WTC11 (cell line): Measurements from ENCODE around the gene CPSF4. TPM values are rescaled to one million over a fixed set of nuclear protein-coding genes. Genes with fewer than 3 reads are reported as not detected.

Experiments
- ATAC-seq: fragments of 200-7000 bp; cut with Tn5 transposase; 2 replicates; pipeline ENCODE4 v1.10.0; 2021; ENCODE audit warnings: mild to moderate bottlenecking, moderate library complexity
- CTCF ChIA-PET: fragments of 300-600 bp; sonication (Branson Sonifier 250); formaldehyde crosslinking; loops from one replicate; lab custom pipeline; 2021; ENCODE audit warnings: antibody characterized with exemption; lab: Charles Lee
- POLR2A ChIA-PET: fragments of 350-600 bp; sonication (Branson Sonifier 250); formaldehyde crosslinking; loops from one replicate; lab custom pipeline; 2021; ENCODE audit warnings: antibody characterized with exemption; lab: Charles Lee
- DNase-seq: peaks from one replicate; pipeline ENCODE4 v3.0.0; 2021; ENCODE audit warnings: low spot score
- H3K27ac Mint-ChIP-seq: 2 replicates; pipeline ENCODE4 v1.8.0; 2021; ENCODE audit warnings: mixed read lengths
- H3K27me3 Mint-ChIP-seq: 2 replicates; pipeline ENCODE4 v1.8.0; 2021; ENCODE audit warnings: low read depth, mild to moderate bottlenecking, moderate library complexity, mixed read lengths
- H3K36me3 Mint-ChIP-seq: 2 replicates; pipeline ENCODE4 v1.8.0; 2021; ENCODE audit warnings: mixed read lengths
- H3K4me1 Mint-ChIP-seq: 2 replicates; pipeline ENCODE4 v1.8.0; 2022; ENCODE audit warnings: mixed read lengths
- H3K4me3 Mint-ChIP-seq: 2 replicates; pipeline ENCODE4 v1.8.0; 2021; ENCODE audit warnings: mild to moderate bottlenecking, moderate library complexity, mixed read lengths
- H3K9me3 Mint-ChIP-seq: 2 replicates; pipeline ENCODE4 v1.8.0; 2021; ENCODE audit warnings: mixed read lengths
- EMX1 ChIP-seq: fragments of 250-450 bp; sonication (Bioruptor Pico); IDR thresholded peaks from 2 replicates; pipeline ENCODE4 v1.8.0; 2021; ENCODE audit warnings: mild to moderate bottlenecking
- GTF2I ChIP-seq: fragments of 250-450 bp; sonication (Bioruptor Pico); conservative IDR thresholded peaks from 2 replicates; pipeline ENCODE4 v1.4.0; 2021; ENCODE audit warnings: mild to moderate bottlenecking
- HMGA2 ChIP-seq: fragments of 250-450 bp; sonication (Bioruptor Pico); IDR thresholded peaks from 2 replicates; pipeline ENCODE4 v1.4.0; 2021; ENCODE audit warnings: mild to moderate bottlenecking, moderate library complexity
- IRF2 ChIP-seq: sonication (generic); formaldehyde crosslinking; IDR thresholded peaks from 2 replicates; pipeline ENCODE4 v1.8.0; 2022; ENCODE audit warnings: low read depth, missing genetic modification reagents, borderline replicate concordance
- MXD4 ChIP-seq: fragments of 250-450 bp; sonication (Bioruptor Pico); IDR thresholded peaks from 2 replicates; pipeline ENCODE4 v1.8.0; 2021; ENCODE audit warnings: mild to moderate bottlenecking, moderate library complexity, borderline replicate concordance
- MYBL2 ChIP-seq: sonication (generic); formaldehyde crosslinking; IDR thresholded peaks from 2 replicates; pipeline ENCODE4 v1.8.1; 2023; ENCODE audit warnings: mild to moderate bottlenecking, moderate library complexity, missing genetic modification reagents
- NR1H2 ChIP-seq: sonication (generic); formaldehyde crosslinking; IDR thresholded peaks from 2 replicates; pipeline ENCODE4 v1.9.0; 2021; ENCODE audit warnings: mild to moderate bottlenecking, moderate library complexity, missing genetic modification reagents
- NR2C2 ChIP-seq: sonication (generic); formaldehyde crosslinking; IDR thresholded peaks from 2 replicates; pipeline ENCODE4 v1.8.0; 2022; ENCODE audit warnings: mild to moderate bottlenecking, missing genetic modification reagents
- TEAD1 ChIP-seq: sonication (generic); formaldehyde crosslinking; IDR thresholded peaks from 2 replicates; pipeline ENCODE4 v1.8.0; 2022; ENCODE audit warnings: mild to moderate bottlenecking, missing genetic modification reagents
- ZNF138 ChIP-seq: sonication (generic); formaldehyde crosslinking; conservative IDR thresholded peaks from 2 replicates; pipeline ENCODE4 v1.8.1; 2022; ENCODE audit warnings: mild to moderate bottlenecking, moderate library complexity, missing genetic modification reagents
- ZNF317 ChIP-seq: sonication (generic); formaldehyde crosslinking; IDR thresholded peaks from 2 replicates; pipeline ENCODE4 v1.8.1; 2023; ENCODE audit warnings: low read depth, mild to moderate bottlenecking, moderate library complexity, missing genetic modification reagents, borderline replicate concordance
- ZNF416 ChIP-seq: fragments of 250-450 bp; sonication (Bioruptor Pico); IDR thresholded peaks from 2 replicates; pipeline ENCODE4 v1.9.0; 2021; ENCODE audit warnings: mild to moderate bottlenecking, inconsistent platforms
- total RNA-seq: library from RNA; stranded (reverse); gene quantifications from 3 replicates; pipeline ENCODE4 v1.2.3, GENCODE V29; 2021
- TF ChIP-seq, protein P1 (sequence below): fragments of 250-450 bp; sonication (Bioruptor Pico); conservative IDR thresholded peaks from 2 replicates; pipeline ENCODE4 v1.9.0; 2021; ENCODE audit warnings: mild to moderate bottlenecking
- TF ChIP-seq, protein P2 (sequence below): sonication (generic); formaldehyde crosslinking; IDR thresholded peaks from 2 replicates; pipeline ENCODE4 v1.8.1; 2022; ENCODE audit warnings: mild to moderate bottlenecking, missing genetic modification reagents, moderate library complexity, borderline replicate concordance
- TF ChIP-seq, protein P3 (sequence below): sonication (generic); formaldehyde crosslinking; IDR thresholded peaks from 2 replicates; pipeline ENCODE4 v1.8.0; 2023; ENCODE audit warnings: mild to moderate bottlenecking, missing genetic modification reagents
- TF ChIP-seq, protein P4 (sequence below): sonication (generic); formaldehyde crosslinking; IDR thresholded peaks from 2 replicates; pipeline ENCODE4 v1.8.1; 2023; ENCODE audit warnings: mild to moderate bottlenecking, missing genetic modification reagents
- TF ChIP-seq, protein P5 (sequence below): fragments of 250-450 bp; sonication (Bioruptor Pico); IDR thresholded peaks from 2 replicates; pipeline ENCODE4 v1.9.0; 2021; ENCODE audit warnings: mild to moderate bottlenecking
- TF ChIP-seq, protein P6 (sequence below): sonication (generic); formaldehyde crosslinking; IDR thresholded peaks from 2 replicates; pipeline ENCODE4 v1.8.0; 2022; ENCODE audit warnings: mild to moderate bottlenecking, missing genetic modification reagents
- TF ChIP-seq, protein P7 (sequence below): fragments of 250-450 bp; sonication (Bioruptor Pico); IDR thresholded peaks from 2 replicates; pipeline ENCODE4 v1.9.0; 2021; ENCODE audit warnings: moderate library complexity, mild to moderate bottlenecking, inconsistent platforms, borderline replicate concordance
- TF ChIP-seq, protein P8 (sequence below): sonication (generic); formaldehyde crosslinking; IDR thresholded peaks from 2 replicates; pipeline ENCODE4 v1.8.1; 2022; ENCODE audit warnings: low read depth, mild to moderate bottlenecking, moderate library complexity, missing genetic modification reagents, borderline replicate concordance

CPSF4 gene
- total RNA-seq, 1 experiment from 2014 or later, result 109 TPM

DNA sequence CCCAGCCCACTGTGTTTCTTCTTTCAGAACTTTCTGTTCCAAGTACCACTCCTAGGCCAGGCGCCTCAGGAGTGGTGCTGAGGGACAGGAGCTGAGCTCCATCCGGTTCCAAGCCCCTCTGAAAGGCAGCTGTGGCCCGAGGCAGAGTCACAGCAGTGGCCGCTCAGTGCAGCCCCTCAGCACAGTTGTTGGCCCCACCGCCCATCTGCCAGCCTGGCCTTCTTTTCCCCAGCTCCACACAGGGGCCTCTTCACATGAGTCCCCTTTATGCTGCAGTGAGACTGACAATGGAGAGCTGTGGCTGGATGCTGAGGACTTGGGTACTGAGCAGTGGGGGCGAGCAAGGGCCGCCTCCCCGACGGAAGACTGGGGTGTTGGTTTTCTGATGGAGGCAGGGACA is 20.5 kb upstream of the CPSF4 start (continued):
- TF ChIP-seq, protein P1, sequence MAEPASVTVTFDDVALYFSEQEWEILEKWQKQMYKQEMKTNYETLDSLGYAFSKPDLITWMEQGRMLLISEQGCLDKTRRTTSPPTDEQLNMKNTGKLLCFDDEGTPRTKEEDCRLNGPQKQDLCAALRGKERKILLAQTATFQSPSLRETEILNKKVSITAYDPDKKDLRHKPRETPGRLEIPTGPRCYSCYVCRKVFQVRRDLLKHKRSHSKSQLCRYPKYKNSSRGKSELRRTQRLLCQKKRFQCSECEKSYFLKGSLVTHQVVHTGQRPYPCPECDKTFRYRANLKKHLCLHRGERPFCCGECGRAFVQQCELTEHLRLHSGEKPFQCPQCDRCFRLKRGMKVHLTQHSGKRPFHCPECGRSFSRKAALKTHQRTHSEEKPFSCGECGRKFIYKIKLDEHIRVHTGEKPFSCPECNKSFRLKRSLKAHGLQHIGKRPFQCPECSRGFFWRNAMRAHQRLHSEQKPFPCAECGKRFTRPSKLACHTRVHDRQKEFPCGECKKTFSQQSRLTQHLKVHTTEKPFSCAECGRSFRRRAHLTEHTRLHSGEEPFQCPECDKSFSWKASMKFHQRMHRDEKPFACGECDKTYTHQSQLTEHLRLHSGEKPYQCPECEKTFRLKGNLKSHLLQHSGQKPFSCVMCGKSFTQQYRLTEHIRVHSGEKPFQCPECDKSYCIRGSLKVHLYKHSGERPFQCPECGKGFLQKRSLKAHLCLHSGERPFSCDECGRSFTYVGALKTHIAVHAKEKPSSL (CRISPR knock-in tag), result no peak
- TF ChIP-seq GTF2I (no peak), TEAD1 (CRISPR knock-in tag) (no peak), EMX1 (CRISPR knock-in tag) (no peak)
- TF ChIP-seq, protein P2, sequence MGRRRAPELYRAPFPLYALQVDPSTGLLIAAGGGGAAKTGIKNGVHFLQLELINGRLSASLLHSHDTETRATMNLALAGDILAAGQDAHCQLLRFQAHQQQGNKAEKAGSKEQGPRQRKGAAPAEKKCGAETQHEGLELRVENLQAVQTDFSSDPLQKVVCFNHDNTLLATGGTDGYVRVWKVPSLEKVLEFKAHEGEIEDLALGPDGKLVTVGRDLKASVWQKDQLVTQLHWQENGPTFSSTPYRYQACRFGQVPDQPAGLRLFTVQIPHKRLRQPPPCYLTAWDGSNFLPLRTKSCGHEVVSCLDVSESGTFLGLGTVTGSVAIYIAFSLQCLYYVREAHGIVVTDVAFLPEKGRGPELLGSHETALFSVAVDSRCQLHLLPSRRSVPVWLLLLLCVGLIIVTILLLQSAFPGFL (CRISPR knock-in tag), result no peak

DNA sequence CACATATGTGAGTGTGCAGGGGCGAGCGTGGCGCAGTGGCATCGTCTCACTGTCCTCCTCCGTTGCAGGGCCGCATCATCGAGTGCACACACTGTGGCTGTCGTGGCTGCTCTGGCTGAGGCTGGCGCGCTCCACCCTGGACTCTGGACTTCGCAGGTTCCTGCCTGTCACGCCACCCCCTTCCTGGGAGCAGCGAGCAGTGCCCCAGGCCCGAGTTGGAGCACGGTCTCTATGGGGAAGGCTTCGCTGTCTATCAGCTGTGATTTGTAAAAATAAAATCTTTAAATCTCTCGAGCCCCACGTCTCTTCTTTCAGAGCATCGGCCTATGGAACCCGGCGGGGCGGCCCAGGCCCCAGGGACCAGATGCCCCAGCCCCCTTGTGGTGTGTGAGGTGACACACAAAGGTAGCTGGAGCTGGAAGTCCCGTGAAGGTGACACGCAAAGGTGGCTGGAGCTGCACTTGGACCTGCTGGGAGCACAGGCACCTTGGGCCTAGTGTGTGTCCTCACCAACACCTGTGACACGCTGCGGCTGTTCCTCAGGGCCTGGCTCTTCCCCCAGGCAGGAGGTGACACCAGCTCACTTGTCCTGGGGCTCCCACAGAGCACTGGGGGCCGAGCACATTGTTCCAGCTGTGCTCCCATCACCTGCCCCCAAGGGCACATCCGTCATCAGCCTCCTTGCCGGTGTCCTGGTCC is 19.3 kb upstream of the CPSF4 start:
- no peak overlapping the region for H3K4me3 Mint-ChIP-seq
- peaks cover 71% of the 10 kb centered on the region for H3K36me3 Mint-ChIP-seq
- H3K9me3 Mint-ChIP-seq, result peaks cover 7% of the 10 kb centered on the region
- CTCF ChIA-PET, result interaction anchor here (0.9 kb wide), 1 partner anchor 10 kb away, joined by 3 read pairs; no protein-coding TSS in a partner anchor
- POLR2A ChIA-PET, result interaction anchor here (1.0 kb wide), 1 partner anchor 11 kb away, joined by 4 read pairs; the partner anchor contains the start of genes BUD31 and PDAP1
- no peak for ATAC-seq
- H3K27me3 Mint-ChIP-seq, result no peaks in the 10 kb centered on the region; the same call in 1 of the 2 replicates
- H3K27ac Mint-ChIP-seq, result no peak overlapping the region
- no peak for DNase-seq
- peaks cover 9% of the 10 kb centered on the region for H3K4me1 Mint-ChIP-seq
- no peak for TF ChIP-seq ZNF416 (CRISPR knock-in tag)
- TF ChIP-seq, protein P3, sequence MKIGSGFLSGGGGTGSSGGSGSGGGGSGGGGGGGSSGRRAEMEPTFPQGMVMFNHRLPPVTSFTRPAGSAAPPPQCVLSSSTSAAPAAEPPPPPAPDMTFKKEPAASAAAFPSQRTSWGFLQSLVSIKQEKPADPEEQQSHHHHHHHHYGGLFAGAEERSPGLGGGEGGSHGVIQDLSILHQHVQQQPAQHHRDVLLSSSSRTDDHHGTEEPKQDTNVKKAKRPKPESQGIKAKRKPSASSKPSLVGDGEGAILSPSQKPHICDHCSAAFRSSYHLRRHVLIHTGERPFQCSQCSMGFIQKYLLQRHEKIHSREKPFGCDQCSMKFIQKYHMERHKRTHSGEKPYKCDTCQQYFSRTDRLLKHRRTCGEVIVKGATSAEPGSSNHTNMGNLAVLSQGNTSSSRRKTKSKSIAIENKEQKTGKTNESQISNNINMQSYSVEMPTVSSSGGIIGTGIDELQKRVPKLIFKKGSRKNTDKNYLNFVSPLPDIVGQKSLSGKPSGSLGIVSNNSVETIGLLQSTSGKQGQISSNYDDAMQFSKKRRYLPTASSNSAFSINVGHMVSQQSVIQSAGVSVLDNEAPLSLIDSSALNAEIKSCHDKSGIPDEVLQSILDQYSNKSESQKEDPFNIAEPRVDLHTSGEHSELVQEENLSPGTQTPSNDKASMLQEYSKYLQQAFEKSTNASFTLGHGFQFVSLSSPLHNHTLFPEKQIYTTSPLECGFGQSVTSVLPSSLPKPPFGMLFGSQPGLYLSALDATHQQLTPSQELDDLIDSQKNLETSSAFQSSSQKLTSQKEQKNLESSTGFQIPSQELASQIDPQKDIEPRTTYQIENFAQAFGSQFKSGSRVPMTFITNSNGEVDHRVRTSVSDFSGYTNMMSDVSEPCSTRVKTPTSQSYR (CRISPR knock-in tag), result no peak
- no peak for TF ChIP-seq ZNF138
- TF ChIP-seq, protein P4, sequence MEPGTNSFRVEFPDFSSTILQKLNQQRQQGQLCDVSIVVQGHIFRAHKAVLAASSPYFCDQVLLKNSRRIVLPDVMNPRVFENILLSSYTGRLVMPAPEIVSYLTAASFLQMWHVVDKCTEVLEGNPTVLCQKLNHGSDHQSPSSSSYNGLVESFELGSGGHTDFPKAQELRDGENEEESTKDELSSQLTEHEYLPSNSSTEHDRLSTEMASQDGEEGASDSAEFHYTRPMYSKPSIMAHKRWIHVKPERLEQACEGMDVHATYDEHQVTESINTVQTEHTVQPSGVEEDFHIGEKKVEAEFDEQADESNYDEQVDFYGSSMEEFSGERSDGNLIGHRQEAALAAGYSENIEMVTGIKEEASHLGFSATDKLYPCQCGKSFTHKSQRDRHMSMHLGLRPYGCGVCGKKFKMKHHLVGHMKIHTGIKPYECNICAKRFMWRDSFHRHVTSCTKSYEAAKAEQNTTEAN (CRISPR knock-in tag), result no peak
- TF ChIP-seq IRF2 (CRISPR knock-in tag), result no peak
- TF ChIP-seq, protein P5, sequence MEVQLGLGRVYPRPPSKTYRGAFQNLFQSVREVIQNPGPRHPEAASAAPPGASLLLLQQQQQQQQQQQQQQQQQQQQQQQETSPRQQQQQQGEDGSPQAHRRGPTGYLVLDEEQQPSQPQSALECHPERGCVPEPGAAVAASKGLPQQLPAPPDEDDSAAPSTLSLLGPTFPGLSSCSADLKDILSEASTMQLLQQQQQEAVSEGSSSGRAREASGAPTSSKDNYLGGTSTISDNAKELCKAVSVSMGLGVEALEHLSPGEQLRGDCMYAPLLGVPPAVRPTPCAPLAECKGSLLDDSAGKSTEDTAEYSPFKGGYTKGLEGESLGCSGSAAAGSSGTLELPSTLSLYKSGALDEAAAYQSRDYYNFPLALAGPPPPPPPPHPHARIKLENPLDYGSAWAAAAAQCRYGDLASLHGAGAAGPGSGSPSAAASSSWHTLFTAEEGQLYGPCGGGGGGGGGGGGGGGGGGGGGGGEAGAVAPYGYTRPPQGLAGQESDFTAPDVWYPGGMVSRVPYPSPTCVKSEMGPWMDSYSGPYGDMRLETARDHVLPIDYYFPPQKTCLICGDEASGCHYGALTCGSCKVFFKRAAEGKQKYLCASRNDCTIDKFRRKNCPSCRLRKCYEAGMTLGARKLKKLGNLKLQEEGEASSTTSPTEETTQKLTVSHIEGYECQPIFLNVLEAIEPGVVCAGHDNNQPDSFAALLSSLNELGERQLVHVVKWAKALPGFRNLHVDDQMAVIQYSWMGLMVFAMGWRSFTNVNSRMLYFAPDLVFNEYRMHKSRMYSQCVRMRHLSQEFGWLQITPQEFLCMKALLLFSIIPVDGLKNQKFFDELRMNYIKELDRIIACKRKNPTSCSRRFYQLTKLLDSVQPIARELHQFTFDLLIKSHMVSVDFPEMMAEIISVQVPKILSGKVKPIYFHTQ (CRISPR knock-in tag), result no peak
- no peak for TF ChIP-seq MYBL2 (CRISPR knock-in tag)
- TF ChIP-seq NR2C2, result no peak
- TF ChIP-seq, protein P6, sequence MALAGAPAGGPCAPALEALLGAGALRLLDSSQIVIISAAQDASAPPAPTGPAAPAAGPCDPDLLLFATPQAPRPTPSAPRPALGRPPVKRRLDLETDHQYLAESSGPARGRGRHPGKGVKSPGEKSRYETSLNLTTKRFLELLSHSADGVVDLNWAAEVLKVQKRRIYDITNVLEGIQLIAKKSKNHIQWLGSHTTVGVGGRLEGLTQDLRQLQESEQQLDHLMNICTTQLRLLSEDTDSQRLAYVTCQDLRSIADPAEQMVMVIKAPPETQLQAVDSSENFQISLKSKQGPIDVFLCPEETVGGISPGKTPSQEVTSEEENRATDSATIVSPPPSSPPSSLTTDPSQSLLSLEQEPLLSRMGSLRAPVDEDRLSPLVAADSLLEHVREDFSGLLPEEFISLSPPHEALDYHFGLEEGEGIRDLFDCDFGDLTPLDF (CRISPR knock-in tag), result no peak
- TF ChIP-seq NR1H2, result no peak
- TF ChIP-seq, protein P7, sequence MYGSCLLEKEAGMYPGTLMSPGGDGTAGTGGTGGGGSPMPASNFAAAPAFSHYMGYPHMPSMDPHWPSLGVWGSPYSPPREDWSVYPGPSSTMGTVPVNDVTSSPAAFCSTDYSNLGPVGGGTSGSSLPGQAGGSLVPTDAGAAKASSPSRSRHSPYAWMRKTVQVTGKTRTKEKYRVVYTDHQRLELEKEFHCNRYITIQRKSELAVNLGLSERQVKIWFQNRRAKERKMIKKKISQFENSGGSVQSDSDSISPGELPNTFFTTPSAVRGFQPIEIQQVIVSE (CRISPR knock-in tag), result no peak
- no peak for TF ChIP-seq HMGA2 (CRISPR knock-in tag)
- TF ChIP-seq, protein P8, sequence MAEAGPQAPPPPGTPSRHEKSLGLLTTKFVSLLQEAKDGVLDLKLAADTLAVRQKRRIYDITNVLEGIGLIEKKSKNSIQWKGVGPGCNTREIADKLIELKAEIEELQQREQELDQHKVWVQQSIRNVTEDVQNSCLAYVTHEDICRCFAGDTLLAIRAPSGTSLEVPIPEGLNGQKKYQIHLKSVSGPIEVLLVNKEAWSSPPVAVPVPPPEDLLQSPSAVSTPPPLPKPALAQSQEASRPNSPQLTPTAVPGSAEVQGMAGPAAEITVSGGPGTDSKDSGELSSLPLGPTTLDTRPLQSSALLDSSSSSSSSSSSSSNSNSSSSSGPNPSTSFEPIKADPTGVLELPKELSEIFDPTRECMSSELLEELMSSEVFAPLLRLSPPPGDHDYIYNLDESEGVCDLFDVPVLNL (CRISPR knock-in tag), result no peak
- no peak for TF ChIP-seq ZNF317 (CRISPR knock-in tag)
- TF ChIP-seq MXD4 (CRISPR knock-in tag), result no peak
